SK-N-DZ (cell line): ENCODE results near the gene ZFP1.
"Not testable (repeated sequence)": the region's sequence is repeated elsewhere in the genome, so short reads cannot be mapped to it uniquely, and the experiment has no call there.

Experiments
- DNase-seq: peaks from one replicate; pipeline ENCODE4 v3.0.0-alpha.2; 2015; ENCODE audit warnings: low spot score

Gene ZFP1

GRCh38 chr16:75112734-75113491, 35.4 kb upstream of the ZFP1 start:
- DNase-seq: no peak

- DNase-seq: no peak
Measured at GRCh38 chr16:75113541-75114121, 34.7 kb upstream of the ZFP1 start.

- DNase-seq: no peak
Measured at GRCh38 chr16:75114179-75114945, 34.0 kb upstream of the ZFP1 start.

- no peak for DNase-seq
Measured at GRCh38 chr16:75114946-75115825, 33.1 kb upstream of the ZFP1 start.

- DNase-seq: peak; percentile 80
Measured at GRCh38 chr16:75116081-75116910, 32.0 kb upstream of the ZFP1 start, which contains the start of gene LDHD. Gene LDHD, minus strand, starts transcription at chr16:75116780. Its CDS starts 60 bp downstream, at chr16:75116720.

- no peak for DNase-seq
Measured at GRCh38 chr16:75116911-75117245, 31.4 kb upstream of the ZFP1 start.

GRCh38 chr16:75118943-75119539, 29.3 kb upstream of the ZFP1 start:
- no peak for DNase-seq

- no peak for DNase-seq
Measured at GRCh38 chr16:75120253-75120652, 28.1 kb upstream of the ZFP1 start.

- DNase-seq: no peak
Measured at GRCh38 chr16:75121949-75122568, 26.3 kb upstream of the ZFP1 start.

- DNase-seq: no peak
Measured at GRCh38 chr16:75122609-75123008, 25.7 kb upstream of the ZFP1 start.

- no peak for DNase-seq
Measured at GRCh38 chr16:75127713-75128415, 20.5 kb upstream of the ZFP1 start.

GRCh38 chr16:75129421-75130149, 18.7 kb upstream of the ZFP1 start:
- not testable (repeated sequence) for DNase-seq

- peak; percentile 34 for DNase-seq
Measured at GRCh38 chr16:75130150-75130771, 18.1 kb upstream of the ZFP1 start.

GRCh38 chr16:75131081-75131480, 17.2 kb upstream of the ZFP1 start:
- DNase-seq: no peak

- DNase-seq: no peak
Measured at GRCh38 chr16:75138233-75138632, 10.1 kb upstream of the ZFP1 start.

- peak; percentile 53 for DNase-seq
Measured at GRCh38 chr16:75138636-75139035, 9.7 kb upstream of the ZFP1 start.

GRCh38 chr16:75139498-75139897, 8.8 kb upstream of the ZFP1 start:
- DNase-seq: no peak

GRCh38 chr16:75143941-75144340, 4.4 kb upstream of the ZFP1 start:
- DNase-seq: no peak
